Right lobe of liver (tissue), 4 donors: Measurements from ENCODE around the gene ADGRF3.

Experiments
- CTCF ChIP-seq, 4 donors: fragments of 200-600 bp in 3 of 4; fragments of 450-650 bp in 1 of 4; IDR thresholded peaks; one replicate each; pipeline versions ENCODE4 v1.5.1 to v1.8.0; 2016 to 2022; ENCODE audit warnings: antibody characterized with exemption in 4 of 4, mild to moderate bottlenecking in 2 of 4
- POLR2A ChIP-seq: fragments of 450-650 bp; IDR thresholded peaks from one replicate; pipeline ENCODE4 v1.6.1; 2017; ENCODE audit warnings: antibody characterized with exemption, mild to moderate bottlenecking
- donor health status: DM: no; HTN: no; CAD: no.
- donor health status: DM: no; HTN: no; CAD: no.
- donor health status: DM: no; HTN: yes; CAD: no.

DNA sequence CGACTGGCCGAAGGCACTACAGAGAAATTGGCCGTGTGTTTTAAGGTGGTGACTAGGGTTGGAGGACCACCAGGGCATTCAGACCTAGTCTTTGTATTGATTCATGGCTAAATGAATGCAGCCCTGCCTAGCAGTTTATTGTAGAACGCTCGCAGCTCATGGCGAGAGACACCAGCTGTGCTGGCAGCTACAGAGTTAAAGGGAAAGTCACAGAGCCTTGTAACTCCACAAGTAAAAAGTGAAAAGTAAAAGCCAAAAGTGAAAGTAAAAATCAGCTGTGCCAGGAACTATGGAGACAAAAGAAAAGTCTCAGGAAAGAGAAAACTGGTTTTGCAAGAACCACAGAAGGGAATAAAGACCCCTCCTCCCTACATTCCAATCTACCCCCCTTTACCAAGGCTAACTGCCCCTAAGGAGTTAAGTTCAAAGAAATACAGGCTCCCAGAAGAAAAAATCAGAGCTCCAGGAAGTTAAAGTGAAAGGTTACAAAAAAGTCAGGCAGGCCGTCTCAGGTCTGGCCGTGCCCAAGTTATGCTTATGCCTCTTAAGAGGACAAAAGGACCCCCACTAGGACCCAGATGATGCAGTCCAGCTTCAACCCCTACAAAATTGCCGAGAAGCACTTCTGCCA, 47.0 kb downstream of the ADGRF3 start:
- TF ChIP-seq POLR2A (no peak), CTCF (IDR thresholded peaks at IDR 0.05) (no peak)
